PC-9 (cell line): ENCODE data around the gene STARD13.

Source experiments
- EZH2 ChIP-seq: fragments of 200-600 bp; sonication (generic); IDR thresholded peaks from 2 replicates; pipeline ENCODE4 v1.8.0; 2017; ENCODE audit warnings: antibody characterized with exemption, low read depth
- TF ChIP-seq, protein P1 (sequence below): fragments of 200-600 bp; sonication (generic); conservative IDR thresholded peaks from 2 replicates; pipeline ENCODE4 v1.6.1; 2017; ENCODE audit warnings: mixed run types, antibody characterized with exemption, mild to moderate bottlenecking, moderate library complexity

GRCh38 chr13:33307843-33308242 is 22.3 kb upstream of the STARD13 start:
- TF ChIP-seq, protein P1, sequence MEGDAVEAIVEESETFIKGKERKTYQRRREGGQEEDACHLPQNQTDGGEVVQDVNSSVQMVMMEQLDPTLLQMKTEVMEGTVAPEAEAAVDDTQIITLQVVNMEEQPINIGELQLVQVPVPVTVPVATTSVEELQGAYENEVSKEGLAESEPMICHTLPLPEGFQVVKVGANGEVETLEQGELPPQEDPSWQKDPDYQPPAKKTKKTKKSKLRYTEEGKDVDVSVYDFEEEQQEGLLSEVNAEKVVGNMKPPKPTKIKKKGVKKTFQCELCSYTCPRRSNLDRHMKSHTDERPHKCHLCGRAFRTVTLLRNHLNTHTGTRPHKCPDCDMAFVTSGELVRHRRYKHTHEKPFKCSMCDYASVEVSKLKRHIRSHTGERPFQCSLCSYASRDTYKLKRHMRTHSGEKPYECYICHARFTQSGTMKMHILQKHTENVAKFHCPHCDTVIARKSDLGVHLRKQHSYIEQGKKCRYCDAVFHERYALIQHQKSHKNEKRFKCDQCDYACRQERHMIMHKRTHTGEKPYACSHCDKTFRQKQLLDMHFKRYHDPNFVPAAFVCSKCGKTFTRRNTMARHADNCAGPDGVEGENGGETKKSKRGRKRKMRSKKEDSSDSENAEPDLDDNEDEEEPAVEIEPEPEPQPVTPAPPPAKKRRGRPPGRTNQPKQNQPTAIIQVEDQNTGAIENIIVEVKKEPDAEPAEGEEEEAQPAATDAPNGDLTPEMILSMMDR, result no peak
- no peak for TF ChIP-seq EZH2
